ENCODE results near the gene CLTB.
"Not testable (repeated sequence)": the region's sequence is repeated elsewhere in the genome, so short reads cannot be mapped to it uniquely, and the experiment has no call there.

The CLTB gene, protein sequence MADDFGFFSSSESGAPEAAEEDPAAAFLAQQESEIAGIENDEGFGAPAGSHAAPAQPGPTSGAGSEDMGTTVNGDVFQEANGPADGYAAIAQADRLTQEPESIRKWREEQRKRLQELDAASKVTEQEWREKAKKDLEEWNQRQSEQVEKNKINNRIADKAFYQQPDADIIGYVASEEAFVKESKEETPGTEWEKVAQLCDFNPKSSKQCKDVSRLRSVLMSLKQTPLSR

DNA sequence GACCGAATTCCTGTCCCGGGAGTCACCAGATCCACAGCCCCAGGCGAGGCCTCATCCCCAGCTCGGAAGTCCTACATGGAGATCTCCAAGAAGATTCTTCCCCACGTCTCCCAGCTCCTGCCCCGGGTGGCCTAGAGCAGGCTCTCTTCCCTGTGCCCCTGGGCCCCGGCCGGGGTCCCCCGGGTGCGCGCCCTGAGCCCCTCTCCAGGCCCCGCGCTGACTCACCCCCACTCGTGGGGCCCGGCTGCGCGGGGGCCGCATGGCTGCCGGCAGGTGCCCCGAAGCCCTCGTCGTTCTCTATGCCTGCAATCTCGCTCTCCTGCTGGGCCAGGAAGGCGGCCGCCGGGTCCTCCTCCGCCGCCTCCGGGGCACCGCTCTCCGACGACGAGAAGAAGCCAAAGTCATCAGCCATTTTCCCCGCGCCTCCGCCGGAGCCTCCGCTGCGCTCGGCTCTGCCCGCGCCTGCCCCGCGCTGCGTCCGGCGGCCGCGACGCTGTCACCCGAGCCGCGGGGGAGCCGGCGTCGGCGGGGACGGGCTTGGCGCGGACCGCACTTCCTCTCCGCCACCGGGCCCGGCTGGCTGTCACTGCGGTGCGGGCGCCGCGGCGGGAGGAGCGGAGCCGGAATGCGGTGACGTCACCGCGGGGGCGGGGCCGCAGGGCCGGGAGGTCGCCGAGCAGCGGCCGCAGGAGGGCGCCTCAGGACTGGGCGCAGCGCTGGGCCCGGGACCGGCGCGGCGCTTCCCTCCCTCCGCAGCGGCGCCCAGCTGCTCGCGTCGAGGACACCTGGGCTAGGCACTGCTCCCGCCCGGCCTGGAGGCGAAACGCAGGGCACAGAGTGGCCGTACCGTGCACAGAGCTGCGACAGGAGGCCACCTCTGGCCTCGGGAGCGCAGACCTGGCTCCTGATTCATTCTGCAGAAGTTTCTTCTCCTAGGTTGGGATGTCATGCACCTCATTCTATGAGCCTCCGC is at the start of gene CLTB:
Gene CLTB, minus strand, starts transcription at position 588 of the 973 bp plus-strand sequence. Its CDS starts 176 bp downstream, at position 412.
- peak; percentile 94 for DNase-seq (ENCODE audit: low spot score)

- DNase-seq (ENCODE audit: low spot score) = no peak
Measured at GRCh38 chr5:176463113-176463764, 46.9 kb upstream of the CLTB start.

- no peak for DNase-seq (ENCODE audit: low spot score)
Measured at GRCh38 chr5:176461349-176461748, 45.0 kb upstream of the CLTB start.

GRCh38 chr5:176458904-176459561 is 42.7 kb upstream of the CLTB start:
- DNase-seq (ENCODE audit: low spot score) = no peak

GRCh38 chr5:176454724-176455394 is 38.5 kb upstream of the CLTB start:
- no peak for DNase-seq (ENCODE audit: low spot score)

DNA sequence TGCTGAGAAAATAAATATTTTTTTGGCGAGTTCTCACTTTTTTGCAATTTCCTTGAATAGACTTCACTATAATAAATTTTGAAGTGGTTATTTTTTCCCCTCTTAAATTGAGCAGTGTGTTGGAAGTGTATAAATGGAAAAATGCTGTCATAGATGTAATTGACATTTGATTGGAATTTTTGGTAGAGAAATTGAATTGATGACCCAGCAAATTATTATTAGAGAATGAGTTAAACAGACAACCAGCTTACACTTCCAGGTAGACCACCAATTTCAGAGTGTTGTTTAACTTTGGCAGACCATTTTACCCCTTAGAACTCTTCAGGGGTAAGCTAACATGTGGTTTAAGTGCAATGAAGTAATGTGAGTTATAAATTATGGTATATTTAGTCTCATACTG is 33.7 kb upstream of the CLTB start:
- no peak for DNase-seq (ENCODE audit: low spot score)

DNA sequence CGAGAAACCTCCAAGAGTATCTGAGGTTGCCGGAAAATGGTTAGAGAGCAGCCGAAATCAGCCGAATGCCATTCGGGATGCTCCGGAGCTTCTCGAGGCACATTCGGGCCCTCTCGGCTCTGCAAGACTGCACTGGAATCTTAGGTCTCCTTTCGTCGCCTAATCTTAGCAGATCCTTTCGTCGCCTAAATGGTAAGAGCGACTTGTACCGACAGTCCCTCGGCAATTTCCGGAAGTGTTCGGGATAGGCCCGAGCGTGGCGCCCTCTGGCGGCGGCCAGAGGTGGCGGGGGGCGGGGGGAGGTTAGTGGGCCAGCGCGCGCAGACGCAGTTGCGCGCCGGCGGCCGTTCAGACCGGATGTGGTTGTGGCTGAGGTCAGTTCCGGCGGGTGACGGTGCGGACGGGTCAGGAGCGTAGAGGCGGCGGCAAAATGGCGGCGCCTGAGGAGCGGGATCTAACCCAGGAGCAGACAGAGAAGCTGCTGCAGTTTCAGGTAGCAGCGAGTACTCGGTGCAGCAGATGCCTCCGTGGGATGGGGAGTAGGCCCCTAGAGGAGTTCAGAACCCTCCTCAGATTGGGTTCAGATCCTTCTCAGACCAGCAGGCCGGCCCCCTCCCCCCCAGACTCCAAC is 31.8 kb upstream of the CLTB start, which contains the start of gene FAF2:
Gene FAF2, plus strand, starts transcription at position 408 of the 631 bp plus-strand sequence. Its CDS starts 23 bp downstream, at position 431.
- DNase-seq (ENCODE audit: low spot score) = peak; percentile 99

- DNase-seq (ENCODE audit: low spot score) = no peak
Measured at GRCh38 chr5:176447591-176447977, 31.2 kb upstream of the CLTB start.

- DNase-seq (ENCODE audit: low spot score) = no peak
Measured at GRCh38 chr5:176446884-176447590, 30.7 kb upstream of the CLTB start.

DNA sequence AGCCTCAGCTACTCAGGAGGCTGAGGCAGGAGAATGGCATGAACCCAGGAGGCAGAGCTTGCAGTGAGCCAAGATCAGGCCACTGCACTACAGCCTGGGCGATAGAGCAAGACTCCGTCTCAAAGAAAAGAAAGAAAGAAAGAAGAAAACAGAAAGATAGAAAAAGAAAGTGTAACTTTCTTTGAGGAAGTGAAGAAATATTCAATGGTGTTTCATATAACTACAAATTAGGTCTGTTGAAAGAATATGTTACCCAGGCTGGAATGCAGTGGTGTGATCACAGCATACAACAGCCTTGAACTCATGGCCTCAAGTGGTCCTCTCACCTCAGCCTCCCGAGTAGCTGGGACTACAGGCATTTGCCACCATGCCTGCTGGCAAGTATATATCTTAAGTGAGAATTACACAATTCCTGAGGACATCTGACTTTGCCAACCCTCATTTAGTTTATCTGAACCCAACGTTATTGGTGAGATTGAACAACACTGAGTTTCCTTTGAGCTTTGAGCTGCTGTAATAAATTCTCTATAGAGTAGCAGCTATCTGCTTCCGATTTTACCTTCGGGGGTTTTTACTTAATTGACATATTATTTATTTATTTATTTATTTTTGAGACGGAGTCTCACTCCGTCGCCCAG is 29.8 kb upstream of the CLTB start:
- no peak for DNase-seq (ENCODE audit: low spot score)

DNA sequence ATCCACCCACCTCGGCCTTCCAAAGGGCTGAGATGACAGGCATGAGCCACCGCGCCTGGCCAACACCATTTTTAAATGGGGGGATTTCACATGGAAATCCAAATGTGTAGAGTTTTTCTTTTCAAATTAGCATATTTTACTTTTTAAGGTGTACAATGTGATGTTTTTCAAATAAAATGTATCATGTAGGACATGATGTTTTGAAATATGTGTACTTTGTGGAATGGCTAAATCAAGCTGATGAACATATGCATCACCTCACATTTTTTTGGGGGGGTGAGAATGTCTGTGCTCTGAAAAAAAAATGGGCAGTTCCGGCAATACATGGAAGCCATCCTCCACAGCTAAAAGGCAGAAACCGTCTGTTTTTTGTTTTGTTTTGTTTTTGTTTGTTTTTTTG is 28.4 kb upstream of the CLTB start:
- no peak for DNase-seq (ENCODE audit: low spot score)

- not testable (repeated sequence) for DNase-seq (ENCODE audit: low spot score)
Measured at GRCh38 chr5:176442911-176443310, 26.6 kb upstream of the CLTB start.

DNA sequence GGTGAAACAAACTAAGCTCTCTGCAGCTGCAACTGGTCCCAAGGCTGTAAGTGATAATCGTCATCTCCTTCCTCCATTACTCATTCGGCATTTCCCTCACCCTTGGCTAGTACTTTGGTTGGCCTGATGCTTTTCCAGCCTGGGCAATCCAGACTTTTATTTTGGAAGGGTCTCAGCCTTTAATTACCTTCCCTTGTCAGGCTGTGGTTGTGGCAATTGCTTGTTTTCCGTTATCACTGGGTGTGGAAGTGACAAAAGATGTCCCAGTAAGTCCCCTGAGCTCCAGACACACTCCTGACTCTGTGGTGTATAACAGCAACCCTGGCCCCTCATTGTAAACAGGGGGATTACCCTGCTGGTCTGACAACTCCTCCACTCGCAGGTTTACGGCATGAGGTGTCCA is 25.6 kb upstream of the CLTB start:
- peak; percentile 58 for DNase-seq (ENCODE audit: low spot score)

GRCh38 chr5:176440927-176441706 is 24.8 kb upstream of the CLTB start:
- no peak for DNase-seq (ENCODE audit: low spot score)

GRCh38 chr5:176438959-176439757 is 22.8 kb upstream of the CLTB start:
- DNase-seq (ENCODE audit: low spot score) = peak; percentile 38

GRCh38 chr5:176436656-176437055 is 20.3 kb upstream of the CLTB start:
- peak; percentile 66 for DNase-seq (ENCODE audit: low spot score)

GRCh38 chr5:176432707-176433106 is 16.4 kb upstream of the CLTB start:
- DNase-seq (ENCODE audit: low spot score) = no peak

DNA sequence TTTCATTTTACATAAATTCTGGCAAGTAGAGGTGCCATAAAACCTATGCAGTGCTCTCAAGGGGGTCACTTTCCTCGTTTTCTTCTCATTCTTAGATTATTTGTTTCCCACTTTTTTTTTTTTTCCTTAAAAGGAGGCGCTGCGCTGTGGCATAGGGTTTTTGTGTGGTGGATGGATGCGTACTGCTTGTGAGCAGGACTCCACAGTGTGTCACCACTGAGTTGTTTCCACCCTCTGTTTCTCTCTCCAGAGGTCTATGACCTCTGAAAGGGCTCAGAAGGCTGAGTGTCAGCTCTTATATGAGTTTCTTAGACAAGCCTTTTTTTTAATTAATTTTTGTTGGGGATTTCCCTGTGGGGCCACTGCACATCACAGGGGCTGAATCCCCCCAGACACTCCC is 13.6 kb upstream of the CLTB start:
- no peak for DNase-seq (ENCODE audit: low spot score)
